HepG2 (cell line): ENCODE results near the gene ZNF217. TPM values are rescaled to one million over a fixed set of nuclear protein-coding genes. Genes with fewer than 3 reads are reported as not detected.

ENCODE experiments used
- ATAC-seq: fragments of 200-7000 bp; cut with Tn5 transposase; 3 replicates; pipeline ENCODE4 v1.9.1; 2020; ENCODE audit warnings: mild to moderate bottlenecking, moderate library complexity
- BruUV-seq: library from RNA; stranded (reverse); fragments of 400-500 nt; replicated peaks from 2 replicates; lab custom pipeline; 2021; lab: Mats Ljungman, UMichigan
- CTCF ChIA-PET: fragments of 300-600 bp; formaldehyde crosslinking; extraction: SDS; loops from one replicate; lab custom pipeline; 2021; ENCODE audit warnings: low total read pairs, inconsistent platforms, low intra/inter-chr PET ratio; lab: Yijun Ruan, JAX
- POLR2A ChIA-PET: fragments of 350-600 bp; sonication (Branson Sonifier 250); formaldehyde crosslinking; loops from one replicate; lab custom pipeline; 2020; ENCODE audit warnings: antibody characterized with exemption, inconsistent platforms; lab: Yijun Ruan, JAX
- DNase-seq: peaks from one replicate; pipeline ENCODE4 v3.0.0-alpha.2; 2015; ENCODE audit warnings: low spot score
- FAIRE-seq: peaks from 3 replicates; lab custom pipeline; 2011; peaks lifted over from hg19 to GRCh38; lab: Jason Lieb, UNC
- H2AFZ ChIP-seq: one replicate; pipeline ENCODE4 v1.6.1; 2011; ENCODE audit warnings: low read length, inconsistent platforms
- H3K27ac ChIP-seq: fragments of 300-600 bp; 3 replicates; pipeline ENCODE4 v1.8.0; 2011; ENCODE audit warnings: mixed run types, mild to moderate bottlenecking, mixed read lengths, low read length, inconsistent platforms; ENCODE audit not compliant: insufficient read depth; ENCODE audit errors: extremely low read length
- H3K27me3 ChIP-seq, 2 experiments: fragments of 200-600 bp in 1 of 2; 2 replicates in 1 of 2; 3 replicates in 1 of 2; pipeline versions ENCODE4 v1.6.0 to v1.8.0; 2011; ENCODE audit warnings: low read length in 2 of 2, mild to moderate bottlenecking in 2 of 2, moderate library complexity in 2 of 2, inconsistent platforms in 1 of 2; ENCODE audit not compliant: insufficient read depth in 2 of 2, control insufficient read depth in 1 of 2
- H3K36me3 ChIP-seq, 2 experiments: fragments of 200-600 bp in 1 of 2; replicated peaks in 1 of 2; 2 replicates in 1 of 2; 3 replicates in 1 of 2; pipeline versions ENCODE4 v1.5.1 to v1.8.0; 2011; ENCODE audit warnings: low read length in 2 of 2, inconsistent platforms in 1 of 2; ENCODE audit not compliant: insufficient read depth in 2 of 2, control insufficient read depth in 1 of 2
- H3K4me1 ChIP-seq: 2 replicates; pipeline ENCODE4 v1.5.1; 2012; ENCODE audit warnings: low read length, inconsistent platforms; ENCODE audit not compliant: insufficient read depth
- H3K4me2 ChIP-seq: 2 replicates; pipeline ENCODE4 v1.6.0; 2011; ENCODE audit warnings: low read depth, low read length, inconsistent platforms
- H3K4me3 ChIP-seq, 3 experiments: fragments of 200-600 bp in 1 of 3; sonication (generic), shearing (Covaris generic) in 1 of 3; replicated peaks in 1 of 3; 2 replicates each; pipeline ENCODE4 v1.5.1; 2011 to 2016; ENCODE audit warnings: low read length in 3 of 3, inconsistent platforms in 2 of 3, low read depth in 2 of 3, mild to moderate bottlenecking in 2 of 3, control low read depth in 1 of 3, mixed read lengths in 1 of 3; ENCODE audit not compliant: insufficient read depth in 1 of 3
- H3K79me2 ChIP-seq: one replicate; pipeline ENCODE4 v1.6.1; 2011; ENCODE audit warnings: low read length, inconsistent platforms; ENCODE audit not compliant: insufficient read depth
- H3K9ac ChIP-seq: 2 replicates; pipeline ENCODE4 v1.6.0; 2011; ENCODE audit warnings: mild to moderate bottlenecking, low read depth, low read length, inconsistent platforms; ENCODE audit not compliant: insufficient read depth
- H3K9me3 ChIP-seq: 2 replicates; pipeline ENCODE4 v1.5.1; 2012; ENCODE audit warnings: mild to moderate bottlenecking, low read length
- H4K20me1 ChIP-seq: 2 replicates; pipeline ENCODE4 v1.6.0; 2011; ENCODE audit warnings: inconsistent platforms, mild to moderate bottlenecking, low read length, moderate library complexity; ENCODE audit not compliant: insufficient read depth
- ATF7 ChIP-seq, 2 experiments: fragments of 450-650 bp in 1 of 2; sonication (generic) in 1 of 2; formaldehyde crosslinking in 1 of 2; IDR thresholded peaks; 2 replicates each; pipeline versions ENCODE4 v1.4.0 to v1.6.1; 2016 to 2020; ENCODE audit warnings: antibody characterized with exemption in 1 of 2, mild to moderate bottlenecking in 1 of 2, missing genetic modification reagents in 1 of 2
- MAFF ChIP-seq: IDR thresholded peaks from 2 replicates; pipeline ENCODE4 v1.6.1; 2011; ENCODE audit warnings: low read depth, low read length, improper control_type of control experiment
- MTA3 ChIP-seq: sonication (generic); formaldehyde crosslinking; IDR thresholded peaks from 2 replicates; pipeline ENCODE4 v1.4.0; 2020; ENCODE audit warnings: missing genetic modification reagents
- MTF2 ChIP-seq: sonication (generic); formaldehyde crosslinking; IDR thresholded peaks from 2 replicates; pipeline ENCODE4 v1.5.0; 2020; ENCODE audit warnings: missing genetic modification reagents, borderline replicate concordance
- PATZ1 ChIP-seq: sonication (generic); formaldehyde crosslinking; IDR thresholded peaks from 2 replicates; pipeline ENCODE4 v1.4.0; 2020; ENCODE audit warnings: missing genetic modification reagents
- REST ChIP-seq, 2 experiments: IDR thresholded peaks; 2 replicates each; pipeline ENCODE4 v1.6.1; 2011 to 2012; ENCODE audit warnings: low read length in 2 of 2, borderline replicate concordance in 1 of 2, low read depth in 1 of 2, mild to moderate bottlenecking in 1 of 2, moderate library complexity in 1 of 2
- SAP130 ChIP-seq: IDR thresholded peaks from 2 replicates; pipeline ENCODE4 v1.6.1; 2016; ENCODE audit warnings: low read depth
- SKI ChIP-seq: fragments of 450-650 bp; IDR thresholded peaks from one replicate; pipeline ENCODE4 v1.6.1; 2018; ENCODE audit warnings: mild to moderate bottlenecking; ENCODE audit not compliant: partially characterized antibody
- ZNF160 ChIP-seq: sonication (generic); formaldehyde crosslinking; IDR thresholded peaks from 2 replicates; pipeline ENCODE4 v1.8.0; 2022; ENCODE audit warnings: mild to moderate bottlenecking, inconsistent platforms, missing genetic modification reagents
- ZNF282 ChIP-seq: fragments of 450-650 bp; IDR thresholded peaks from 2 replicates; pipeline ENCODE4 v1.6.1; 2018; ENCODE audit not compliant: partially characterized antibody
- ZNF598 ChIP-seq: sonication (generic); formaldehyde crosslinking; IDR thresholded peaks from 2 replicates; pipeline ENCODE4 v1.5.1; 2020; ENCODE audit warnings: mild to moderate bottlenecking, missing genetic modification reagents, borderline replicate concordance
- ZNF749 ChIP-seq: sonication (generic); formaldehyde crosslinking; IDR thresholded peaks from 2 replicates; pipeline ENCODE4 v1.8.0; 2022; ENCODE audit warnings: mild to moderate bottlenecking, missing genetic modification reagents, moderate library complexity, borderline replicate concordance
- in situ Hi-C: cut with HindIII; loops from 2 replicates; pipeline ENCODE4 v1.10.0; 2017; ENCODE audit warnings: low pct_unique_long_range_greater_than_20kb; ENCODE audit not compliant: extremely low pct_ligation_motif_present
- intact Hi-C: fragments of 100-400 bp; cut with micrococcal nuclease; formaldehyde crosslinking; loops from one replicate; pipeline ENCODE4 v1.10.0; 2022; ENCODE audit not compliant: unreplicated experiment
- polyA plus RNA-seq, 8 experiments: library from polyadenylated mRNA; depleted of rRNA in 3 of 8; stranded (reverse) in 7 of 8; unstranded in 1 of 8; fragments of >200 nt; fragmentation: Illumina TruSeq in 4 of 8; extraction: Trizol in 4 of 8; gene quantifications; 2 replicates each; pipeline versions ENCODE4 v1.2.1 to v1.2.3, GENCODE V29; 2011 to 2016; ENCODE audit warnings: low read depth in 4 of 8, missing spikeins in 1 of 8, mixed read lengths in 1 of 8; ENCODE audit not compliant: insufficient read depth in 1 of 8
- total RNA-seq, 5 experiments: library from RNA; depleted of rRNA; stranded (reverse); fragments of >200 nt; fragmentation: Illumina TruSeq; extraction: Trizol; gene quantifications; 2 replicates each; pipeline ENCODE4 v1.2.3, GENCODE V29; 2016; ENCODE audit warnings: low read depth in 1 of 5

ZNF217 gene
- total and polyA plus RNA-seq, 2 of the 13 experiments (the other 11 are each of a cell fraction or from before 2014, with no cell fraction given), result 22.3 to 29.8 TPM

GRCh38 chr20:53613748-53614147 lies 20.1 kb upstream of the ZNF217 start:
- H3K4me1 ChIP-seq, result peaks cover 22% of the 10 kb centered on the region
- intact Hi-C loops, result no loop called here

More at GRCh38 chr20:53613748-53614147, 20.1 kb upstream of the ZNF217 start:
- Histone ChIP-seq H3K9ac (no peak overlapping the region), H3K4me2 (no peak overlapping the region), H4K20me1 (no peaks in the 10 kb centered on the region), H3K4me3 (no peak overlapping the region), H3K36me3 (no peaks in the 10 kb centered on the region), H3K79me2 (no peaks in the 10 kb centered on the region), H3K27ac (no peak overlapping the region), H3K9me3 (no peaks in the 10 kb centered on the region), H3K27me3 (no peaks in the 10 kb centered on the region), H2AFZ (no peak overlapping the region)
- FAIRE-seq, result no peak
- DNase-seq, result no peak
- in situ Hi-C loops, result no loop called here
- ChIA-PET CTCF (no interaction called here), POLR2A (interaction anchor here (1.1 to 2.8 kb wide), 2 partner anchors 9 to 17 kb away, joined by 6 to 20 read pairs; no protein-coding TSS in a partner anchor)
- BruUV-seq, result no TSS peak
- TF ChIP-seq MTA3 (CRISPR knock-in tag) (no peak), ATF7 (IDR thresholded peaks at IDR 0.05) (no peak), ATF7 (CRISPR knock-in tag; IDR thresholded peaks at IDR 0.05) (no peak), SAP130 (CRISPR knock-in tag) (no peak), ZNF598 (CRISPR knock-in tag) (no peak), MTF2 (CRISPR knock-in tag) (no peak), PATZ1 (CRISPR knock-in tag) (no peak), ZNF282 (no peak), SKI (no peak), REST (IDR thresholded peaks at IDR 0.05; ENCODE audit: borderline replicate concordance in 1 of 2, low read depth in 1 of 2, low read length in 2 of 2) (no peak), ZNF749 (CRISPR knock-in tag) (no peak), MAFF (no peak), ZNF160 (no peak)
- ATAC-seq, result no peak
